HUES6 (cell line): Measurements from ENCODE around the gene ABCG2.
"Not testable (repeated sequence)": the region's sequence is repeated elsewhere in the genome, so short reads cannot be mapped to it uniquely, and the experiment has no call there.

Experiments used
- H3K27ac ChIP-seq: 2 replicates; pipeline ENCODE4 v1.7.0; 2013; ENCODE audit warnings: low read depth, mild to moderate bottlenecking, low read length, inconsistent platforms
- H3K27me3 ChIP-seq: 2 replicates; pipeline ENCODE4 v1.6.1; 2013; ENCODE audit warnings: low read length; ENCODE audit not compliant: control insufficient read depth, insufficient read depth
- H3K36me3 ChIP-seq: 2 replicates; pipeline ENCODE4 v1.6.1; 2013; ENCODE audit warnings: low read length; ENCODE audit not compliant: control insufficient read depth, insufficient read depth
- H3K4me1 ChIP-seq: 2 replicates; pipeline ENCODE4 v1.6.1; 2013; ENCODE audit warnings: low read length; ENCODE audit not compliant: control insufficient read depth, insufficient read depth
- H3K4me3 ChIP-seq: 2 replicates; pipeline ENCODE4 v1.5.1; 2013; ENCODE audit warnings: low read depth, low read length
- H3K9ac ChIP-seq: one replicate; pipeline ENCODE4 v1.6.1; 2013; ENCODE audit warnings: mild to moderate bottlenecking, low read length
- H3K9me3 ChIP-seq: 2 replicates; pipeline ENCODE4 v1.6.1; 2013; ENCODE audit warnings: low read depth, low read length; ENCODE audit not compliant: control insufficient read depth, insufficient read depth

ABCG2 gene

DNA sequence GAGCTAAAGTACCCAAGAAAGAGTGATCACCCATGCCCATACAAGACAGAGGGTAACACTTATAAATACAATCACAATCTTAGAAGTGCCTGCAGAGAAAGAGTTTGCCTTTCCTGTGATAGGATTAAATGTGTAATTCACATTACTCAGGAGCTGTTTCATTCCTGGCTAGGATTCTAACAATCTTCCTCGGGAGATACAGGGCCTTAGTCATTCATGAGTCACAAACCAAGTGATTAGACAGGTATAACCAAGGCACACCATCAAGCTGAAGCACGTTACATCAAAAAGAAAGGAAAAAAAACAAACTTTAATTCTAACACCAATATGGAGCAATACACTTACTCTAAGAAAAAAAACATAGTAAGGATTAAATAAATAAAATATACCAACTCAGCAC is 14.9 kb downstream of the ABCG2 start:
- Histone ChIP-seq H3K27me3 (no peaks in the 10 kb centered on the region), H3K9me3 (peaks cover 3% of the 10 kb centered on the region; the same call in 1 of the 2 replicates), H3K4me3 (no peak overlapping the region), H3K27ac (no peak overlapping the region), H3K36me3 (peaks cover 10% of the 10 kb centered on the region; the same call in 1 of the 2 replicates), H3K9ac (no peak overlapping the region), H3K4me1 (peaks cover 28% of the 10 kb centered on the region)

DNA sequence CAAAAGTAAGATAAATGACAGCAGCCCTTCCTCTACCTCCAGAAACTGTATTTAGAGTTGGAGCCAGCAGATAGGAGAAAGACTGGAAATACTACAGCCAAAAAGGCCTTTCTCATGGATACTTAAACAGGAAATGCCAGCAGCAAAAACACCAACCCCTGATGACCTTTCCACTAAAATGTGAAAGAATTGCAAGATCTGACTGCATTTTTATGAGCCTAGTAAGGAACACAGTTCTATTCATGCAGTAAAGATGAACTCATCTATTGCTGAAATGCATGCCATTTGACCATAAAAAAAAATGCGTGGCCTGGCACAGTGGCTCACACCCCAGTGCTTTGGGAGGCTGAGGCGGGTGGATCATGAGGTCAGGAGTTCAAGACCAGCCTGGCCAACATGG is 19.9 kb downstream of the ABCG2 start:
- Histone ChIP-seq H3K36me3 (peaks cover 17% of the 10 kb centered on the region; the same call in 1 of the 2 replicates), H3K27ac (no peak overlapping the region)

DNA sequence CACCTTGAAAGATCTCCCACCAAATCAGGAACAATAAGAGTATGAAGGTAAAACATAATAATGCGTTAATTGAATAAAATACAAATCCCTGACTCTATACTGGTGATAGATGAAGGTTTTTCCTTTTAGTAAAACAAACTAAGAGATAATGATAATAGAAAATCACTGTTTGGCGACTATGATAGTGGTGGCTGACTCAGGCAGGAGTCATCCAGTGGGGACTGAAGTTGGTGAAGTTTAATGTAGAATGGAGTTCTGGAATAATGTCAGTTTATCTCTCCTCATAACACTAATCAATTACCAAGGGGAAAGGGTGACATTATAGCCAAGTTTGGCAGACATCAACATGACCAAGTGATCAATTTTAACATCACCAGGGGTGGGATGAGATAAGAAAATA is 21.3 kb downstream of the ABCG2 start:
- Histone ChIP-seq H3K27me3 (no peaks in the 10 kb centered on the region), H3K27ac (no peak overlapping the region), H3K9me3 (no peaks in the 10 kb centered on the region), H3K4me1 (0 out of 2 replicates have a peak, but pooled peaks cover 5% of the 10 kb centered on the region), H3K9ac (no peak overlapping the region), H3K4me3 (no peak overlapping the region), H3K36me3 (peaks cover 19% of the 10 kb centered on the region; the same call in 1 of the 2 replicates)

More for the DNA sequence above, 19.9 kb downstream of the ABCG2 start:
- Histone ChIP-seq H3K27me3 (no peaks in the 10 kb centered on the region), H3K4me3 (no peak overlapping the region), H3K9me3 (no peaks in the 10 kb centered on the region), H3K4me1 (peaks cover 11% of the 10 kb centered on the region; the same call in 1 of the 2 replicates), H3K9ac (no peak overlapping the region)

DNA sequence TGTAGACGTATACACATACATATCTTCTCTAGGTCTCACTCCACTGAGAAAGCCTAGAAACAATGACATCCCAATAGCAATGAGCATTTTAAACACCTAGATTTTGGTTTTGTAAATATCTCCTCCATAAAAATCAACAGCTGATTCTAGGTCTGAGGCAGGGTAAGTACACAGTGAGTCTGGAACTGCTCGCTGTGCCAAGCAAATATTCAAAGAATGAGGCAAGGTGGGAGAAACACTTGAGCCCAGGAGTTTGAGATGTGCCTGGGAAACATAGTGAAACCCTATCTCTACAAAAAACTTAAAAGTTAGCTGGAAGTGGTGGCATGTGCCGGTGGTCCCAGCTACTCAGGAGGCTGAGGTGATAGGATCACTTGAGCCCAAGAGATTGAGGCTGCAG is 22.2 kb downstream of the ABCG2 start:
- 0 out of 2 replicates have a peak, but pooled peaks cover 2% of the 10 kb centered on the region for H3K4me1 ChIP-seq
- no peaks in the 10 kb centered on the region for H3K27me3 ChIP-seq
- H3K4me3 ChIP-seq: no peak overlapping the region
- peaks cover 23% of the 10 kb centered on the region; the same call in 1 of the 2 replicates for H3K36me3 ChIP-seq
- H3K27ac ChIP-seq: no peak overlapping the region
- no peaks in the 10 kb centered on the region for H3K9me3 ChIP-seq
- H3K9ac ChIP-seq: no peak overlapping the region

DNA sequence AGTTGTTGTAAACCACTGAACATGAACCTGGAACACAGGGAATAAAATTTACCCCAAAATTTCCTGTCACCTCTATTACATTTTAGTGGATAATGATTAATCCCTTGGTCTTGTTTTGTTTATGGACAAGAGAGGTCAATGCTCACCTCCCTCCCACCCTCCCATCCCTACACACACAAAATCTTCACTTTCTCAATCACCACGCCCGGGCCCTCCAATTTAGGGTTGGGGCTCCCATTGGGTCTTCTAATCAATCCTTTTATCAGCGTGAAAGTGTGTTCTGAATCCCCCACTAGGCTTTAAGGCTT is 23.1 kb downstream of the ABCG2 start:
- H3K4me1 ChIP-seq: no peaks in the 10 kb centered on the region
- H3K9me3 ChIP-seq: no peaks in the 10 kb centered on the region
- peaks cover 32% of the 10 kb centered on the region; the same call in 1 of the 2 replicates for H3K36me3 ChIP-seq
- H3K9ac ChIP-seq: no peak overlapping the region
- H3K27me3 ChIP-seq: no peaks in the 10 kb centered on the region
- no peak overlapping the region for H3K4me3 ChIP-seq
- H3K27ac ChIP-seq: no peak overlapping the region

DNA sequence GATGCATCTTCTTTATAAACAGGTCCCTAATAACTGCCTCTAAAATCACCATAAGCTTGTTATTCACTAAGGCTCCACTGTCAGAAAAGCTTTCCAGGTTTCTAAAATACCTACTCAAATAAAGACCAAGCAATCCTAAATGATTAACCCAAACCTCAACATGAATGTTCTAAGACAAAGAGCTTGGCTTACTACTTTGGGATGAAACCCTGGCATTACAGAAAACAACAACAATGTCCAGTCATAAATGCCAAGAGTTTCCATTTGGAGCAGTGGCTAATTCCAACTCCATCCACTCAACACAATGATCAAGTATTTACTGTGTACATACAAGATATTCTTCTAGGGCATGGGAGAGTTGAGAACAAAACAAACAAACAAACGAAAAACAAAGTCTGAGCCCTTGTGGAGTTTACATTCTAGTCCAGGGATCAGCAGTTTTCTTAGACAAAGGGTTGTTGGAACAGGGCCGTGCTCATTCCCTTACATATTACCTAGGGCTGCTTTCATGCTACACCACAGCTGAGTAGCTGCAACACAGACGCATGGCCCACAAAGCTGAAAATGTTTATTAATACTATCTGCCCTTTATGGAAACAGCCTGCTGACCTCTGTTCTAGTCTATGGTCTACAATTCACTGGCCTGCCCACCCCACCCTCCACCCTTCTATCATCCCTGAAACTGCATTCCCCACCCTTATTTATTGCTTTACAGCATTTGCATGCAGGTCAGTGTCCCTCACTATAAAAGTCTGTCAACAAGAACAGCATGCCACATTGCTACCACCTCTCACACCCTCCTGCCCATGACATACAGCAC is 23.7 kb downstream of the ABCG2 start:
- Histone ChIP-seq H3K27ac (no peak overlapping the region), H3K9ac (no peak overlapping the region), H3K36me3 (peaks cover 33% of the 10 kb centered on the region; the same call in 1 of the 2 replicates), H3K4me3 (no peak overlapping the region), H3K4me1 (no peaks in the 10 kb centered on the region), H3K9me3 (0 out of 2 replicates have a peak, but pooled peaks cover 2% of the 10 kb centered on the region), H3K27me3 (no peaks in the 10 kb centered on the region)

DNA sequence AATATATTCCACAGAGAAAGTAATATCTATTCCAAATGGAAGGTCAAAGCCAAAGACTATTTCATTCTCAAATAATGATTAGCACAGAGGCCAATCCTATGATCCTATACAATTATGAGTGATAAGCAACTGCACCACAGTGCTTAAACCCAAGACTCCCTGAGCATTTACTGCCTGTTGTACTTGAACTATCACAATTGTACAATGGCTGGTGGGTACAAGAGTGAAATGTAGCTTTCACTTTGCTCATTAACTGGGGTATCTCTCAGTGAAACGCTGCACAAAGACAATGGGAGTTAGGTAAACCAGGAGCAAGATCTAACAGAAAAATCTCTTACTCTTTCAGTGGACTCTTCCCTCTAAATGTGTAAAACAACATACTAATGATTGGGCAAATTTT is 24.3 kb downstream of the ABCG2 start:
- Histone ChIP-seq H3K27me3 (no peaks in the 10 kb centered on the region), H3K36me3 (peaks cover 30% of the 10 kb centered on the region; the same call in 1 of the 2 replicates), H3K9me3 (0 out of 2 replicates have a peak, but pooled peaks cover 2% of the 10 kb centered on the region), H3K9ac (no peak overlapping the region), H3K27ac (no peak overlapping the region), H3K4me1 (no peaks in the 10 kb centered on the region), H3K4me3 (no peak overlapping the region)

DNA sequence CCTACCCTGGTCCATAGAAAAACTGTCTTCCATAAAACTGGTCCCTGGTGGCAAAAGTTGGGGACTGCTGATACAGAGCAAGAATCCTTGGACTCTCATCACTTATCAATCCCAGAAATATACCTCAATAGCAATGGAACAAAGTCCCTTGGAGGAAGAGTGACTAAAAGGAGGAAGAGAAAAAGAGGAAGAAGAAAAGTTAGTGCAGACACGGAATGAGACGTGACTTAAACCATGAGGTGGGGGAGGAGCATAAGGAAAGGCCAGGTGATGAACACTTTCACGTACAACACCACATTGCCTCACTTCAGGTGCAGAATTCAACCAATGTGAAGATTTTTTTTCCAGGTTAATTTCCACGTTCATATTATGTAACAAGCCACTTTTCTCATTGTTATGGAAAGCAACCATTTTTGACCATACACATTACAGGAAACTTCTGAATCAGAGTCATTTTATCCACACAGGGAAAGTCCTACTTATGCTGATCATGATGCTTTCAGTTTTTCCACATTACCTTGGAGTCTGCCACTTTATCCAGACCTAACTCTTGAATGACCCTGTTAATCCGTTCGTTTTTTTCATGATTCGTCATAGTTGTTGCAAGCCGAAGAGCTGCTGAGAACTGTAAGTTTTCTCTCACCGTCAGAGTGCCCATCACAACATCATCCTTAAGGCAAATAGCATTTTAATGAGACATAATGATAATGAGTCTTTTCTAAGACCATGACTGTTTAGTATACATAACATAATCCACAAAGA is 27.7 kb downstream of the ABCG2 start:
- H3K4me3 ChIP-seq: no peak overlapping the region
- H3K4me1 ChIP-seq: no peaks in the 10 kb centered on the region
- no peaks in the 10 kb centered on the region for H3K27me3 ChIP-seq
- peaks cover 23% of the 10 kb centered on the region; the same call in 1 of the 2 replicates for H3K36me3 ChIP-seq
- peaks cover 2% of the 10 kb centered on the region; the same call in 1 of the 2 replicates for H3K9me3 ChIP-seq
- H3K9ac ChIP-seq: no peak overlapping the region
- H3K27ac ChIP-seq: no peak overlapping the region

DNA sequence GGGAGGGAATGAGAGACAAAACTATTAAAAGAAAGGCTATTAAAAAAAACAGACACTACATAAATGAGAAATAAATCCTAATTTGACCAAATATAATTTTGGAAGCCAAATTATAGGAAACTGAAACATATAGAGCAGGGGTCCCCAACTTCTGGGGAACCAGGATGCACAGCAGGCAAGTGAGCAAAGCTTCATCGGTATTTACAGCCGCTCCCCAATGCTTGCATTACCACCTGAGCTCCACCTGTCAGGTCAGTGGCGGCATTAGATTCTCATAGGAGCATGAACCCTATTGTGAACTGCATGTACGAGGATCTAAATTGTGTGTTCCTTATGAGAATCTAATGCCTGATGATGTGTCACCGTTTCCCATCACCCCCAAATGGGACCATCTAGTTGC is 28.4 kb downstream of the ABCG2 start:
- Histone ChIP-seq H3K36me3 (peaks cover 23% of the 10 kb centered on the region; the same call in 1 of the 2 replicates), H3K27ac (no peak overlapping the region), H3K9ac (no peak overlapping the region), H3K9me3 (peaks cover 2% of the 10 kb centered on the region; the same call in 1 of the 2 replicates), H3K27me3 (no peaks in the 10 kb centered on the region), H3K4me3 (no peak overlapping the region), H3K4me1 (no peaks in the 10 kb centered on the region)

DNA sequence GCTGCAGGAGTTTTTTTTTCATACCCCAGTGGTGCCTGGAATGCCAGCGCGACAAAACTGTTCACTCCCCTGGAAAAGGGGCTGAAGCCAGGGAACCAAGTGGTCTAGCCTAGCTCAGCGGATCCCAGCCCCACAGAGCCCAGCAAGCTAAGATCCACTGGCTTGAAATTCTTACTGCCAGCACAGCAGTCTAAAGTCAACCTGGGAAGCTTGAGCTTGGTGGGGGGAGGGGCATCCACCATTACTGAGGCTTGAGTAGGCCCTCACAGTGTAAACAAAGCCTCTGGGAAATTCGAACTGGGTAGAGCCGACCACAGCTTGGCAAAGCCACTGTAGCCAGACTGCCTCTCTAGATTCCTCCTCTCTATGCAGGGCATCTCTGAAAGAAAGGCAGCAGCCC is 36.2 kb downstream of the ABCG2 start:
- Histone ChIP-seq H3K36me3 (peaks cover 52% of the 10 kb centered on the region), H3K9me3 (peaks cover 49% of the 10 kb centered on the region)
- H3K27me3 ChIP-seq, H3K4me3 ChIP-seq, H3K9ac ChIP-seq, H3K27ac ChIP-seq, H3K4me1 ChIP-seq: not testable (repeated sequence)

DNA sequence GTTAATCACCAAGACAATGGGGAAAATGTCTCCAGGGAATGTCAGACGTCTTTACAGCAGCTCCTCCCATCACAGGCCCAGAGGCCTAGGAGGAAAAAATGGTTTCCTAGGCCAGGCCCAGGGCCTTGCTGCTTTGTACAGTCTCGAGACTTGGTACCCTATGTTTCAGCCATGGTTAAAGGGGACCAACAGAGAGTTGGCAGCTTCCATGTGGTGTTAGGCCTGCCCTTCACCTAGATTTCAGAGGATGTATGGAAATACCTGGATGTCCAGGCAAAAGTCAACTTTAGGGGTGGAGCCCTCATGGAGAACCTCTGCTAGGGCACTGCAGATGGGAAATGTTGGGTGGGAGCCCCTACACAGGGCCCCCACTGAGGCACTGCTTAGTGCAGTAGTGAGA is 38.5 kb downstream of the ABCG2 start:
- Histone ChIP-seq H3K4me3 (no peak overlapping the region), H3K27ac (no peak overlapping the region), H3K4me1 (no peaks in the 10 kb centered on the region), H3K9ac (no peak overlapping the region), H3K36me3 (peaks cover 52% of the 10 kb centered on the region), H3K27me3 (no peaks in the 10 kb centered on the region), H3K9me3 (peaks cover 49% of the 10 kb centered on the region)
